ENCODE measurements around the gene IL17RE. TPM values are rescaled to one million over a fixed set of nuclear protein-coding genes. Genes with fewer than 3 reads are reported as not detected.
A peak's percentile ranks its signal among the peaks of the same experiment; 100 is the strongest.

IL17RE gene
- total and polyA plus RNA-seq, 2 of the 13 experiments (the other 11 are each of a cell fraction or from before 2014, with no cell fraction given) = 14.5 to 24.1 TPM

- TF ChIP-seq RERE (CRISPR knock-in tag; IDR thresholded peaks at IDR 0.05; ENCODE audit: low read depth) = no peak
- 0 out of 2 replicates have a peak, but pooled peaks have one; percentile 27 for TF ChIP-seq HMG20B (CRISPR knock-in tag; conservative IDR thresholded peaks at IDR 0.05)
- no peak for TF ChIP-seq HNRNPK (IDR thresholded peaks at IDR 0.05; ENCODE audit: low read depth, low read length, poor library complexity, severe bottlenecking)
- TF ChIP-seq ZFAT (CRISPR knock-in tag; conservative IDR thresholded peaks at IDR 0.05) = 0 out of 2 replicates have a peak, but pooled peaks have one; percentile 2
- no peak for TF ChIP-seq TEAD2 (CRISPR knock-in tag; IDR thresholded peaks at IDR 0.05)
- no peak for TF ChIP-seq ARHGAP35 (CRISPR knock-in tag; IDR thresholded peaks at IDR 0.05; ENCODE audit: borderline replicate concordance)
- peak; percentile 81; the same call in 1 of the 2 replicates for TF ChIP-seq DMAP1 (CRISPR knock-in tag; IDR thresholded peaks at IDR 0.05)
- TF ChIP-seq NR2C2 (CRISPR knock-in tag; IDR thresholded peaks at IDR 0.05; ENCODE audit: borderline replicate concordance) = peak; percentile 32; the same call in 1 of the 2 replicates
- 0 out of 2 replicates have a peak, but pooled peaks have one; percentile 15 for TF ChIP-seq CTCF (CRISPR knock-in tag; IDR thresholded peaks at IDR 0.05)
- TF ChIP-seq ZNF432 (CRISPR knock-in tag; IDR thresholded peaks at IDR 0.05; ENCODE audit: borderline replicate concordance) = no peak
- no peak for TF ChIP-seq RARG (CRISPR knock-in tag; IDR thresholded peaks at IDR 0.05; ENCODE audit: low read depth)
- no peak for TF ChIP-seq CC2D1A (CRISPR knock-in tag; IDR thresholded peaks at IDR 0.05)
- no peak for TF ChIP-seq SP140L (CRISPR knock-in tag; IDR thresholded peaks at IDR 0.05; ENCODE audit: borderline replicate concordance)
- TF ChIP-seq ZNF816 (CRISPR knock-in tag; IDR thresholded peaks at IDR 0.05; ENCODE audit: borderline replicate concordance) = no peak
- no peak for TF ChIP-seq HMGXB4 (CRISPR knock-in tag; IDR thresholded peaks at IDR 0.05; ENCODE audit: borderline replicate concordance in 1 of 2, low read depth in 1 of 2)
- TF ChIP-seq ZNF382 (CRISPR knock-in tag; IDR thresholded peaks at IDR 0.05; ENCODE audit: borderline replicate concordance) = no peak
- TF ChIP-seq GATAD2A (CRISPR knock-in tag; IDR thresholded peaks at IDR 0.05) = peak; percentile 33; the same call in 1 of the 2 replicates
- no peak; the same call in 1 of the 2 replicates for TF ChIP-seq ZSCAN12 (CRISPR knock-in tag; IDR thresholded peaks at IDR 0.05)
Observed at GRCh38 chr3:9933561-9934234, 31.1 kb downstream of the IL17RE start, which contains the start of gene CRELD1 (continued).

All from HepG2 (cell line).